Duodenal mucosa (tissue), 2 donors: ENCODE data around the gene MTHFR.

Experiments
- H3K27ac ChIP-seq: one replicate; pipeline ENCODE4 v1.7.0; 2013; ENCODE audit warnings: low read depth, low read length
- H3K27me3 ChIP-seq, 2 donors: one replicate each; pipeline ENCODE4 v1.7.0; 2013; ENCODE audit warnings: low read length in 2 of 2, control low read depth in 1 of 2; ENCODE audit not compliant: insufficient read depth in 2 of 2, control insufficient read depth in 1 of 2
- H3K36me3 ChIP-seq, 2 donors: one replicate each; pipeline ENCODE4 v1.7.0; 2013; ENCODE audit warnings: low read length in 2 of 2, control low read depth in 1 of 2; ENCODE audit not compliant: insufficient read depth in 2 of 2, control insufficient read depth in 1 of 2
- H3K4me1 ChIP-seq, 2 donors: one replicate each; pipeline ENCODE4 v1.7.0; 2013; ENCODE audit warnings: low read length in 2 of 2, control low read depth in 1 of 2; ENCODE audit not compliant: insufficient read depth in 2 of 2, control insufficient read depth in 1 of 2
- H3K4me3 ChIP-seq, 2 donors: one replicate each; pipeline ENCODE4 v1.7.0; 2013; ENCODE audit warnings: low read length in 2 of 2, low read depth in 1 of 2
- H3K9ac ChIP-seq, 2 donors: one replicate each; pipeline ENCODE4 v1.7.0; 2013; ENCODE audit warnings: low read length in 2 of 2, low read depth in 1 of 2
- H3K9me3 ChIP-seq, 2 donors: one replicate each; pipeline ENCODE4 v1.7.0; 2013; ENCODE audit warnings: low read length in 2 of 2, control low read depth in 1 of 2; ENCODE audit not compliant: control insufficient read depth in 1 of 2

MTHFR gene

GRCh38 chr1:11841245-11842153, 35.7 kb upstream of the MTHFR start:
- Histone ChIP-seq H3K36me3 (peaks cover 35 to 80% of the 10 kb centered on the region in 2 donors), H3K27ac (no peak overlapping the region), H3K9me3 (no peaks in the 10 kb centered on the region), H3K4me3 (no peak overlapping the region), H3K9ac (no peak overlapping the region), H3K4me1 (no peaks in the 10 kb centered on the region), H3K27me3 (no peaks in the 10 kb centered on the region)

- H3K36me3 ChIP-seq = peaks cover 42 to 89% of the 10 kb centered on the region in 2 donors
- H3K27ac ChIP-seq = no peak overlapping the region
- no peak overlapping the region for H3K4me3 ChIP-seq
- no peak overlapping the region for H3K9ac ChIP-seq
- peaks cover 0 to 5% of the 10 kb centered on the region in 2 donors for H3K4me1 ChIP-seq
- no peaks in the 10 kb centered on the region for H3K9me3 ChIP-seq
- H3K27me3 ChIP-seq = no peaks in the 10 kb centered on the region
These were observed 34.3 kb upstream of the MTHFR start for GRCh38 chr1:11839727-11840705.

GRCh38 chr1:11838349-11839272, 32.8 kb upstream of the MTHFR start:
- H3K36me3 ChIP-seq = peaks cover 56 to 92% of the 10 kb centered on the region in 2 donors
- H3K9me3 ChIP-seq = no peaks in the 10 kb centered on the region
- peaks cover 0 to 5% of the 10 kb centered on the region in 2 donors for H3K4me1 ChIP-seq
- no peaks in the 10 kb centered on the region for H3K27me3 ChIP-seq
- H3K4me3 ChIP-seq = no peak overlapping the region
- H3K9ac ChIP-seq = no peak overlapping the region
- H3K27ac ChIP-seq = no peak overlapping the region

GRCh38 chr1:11837767-11838348, 32.1 kb upstream of the MTHFR start:
- Histone ChIP-seq H3K27ac (no peak overlapping the region), H3K27me3 (no peaks in the 10 kb centered on the region), H3K4me1 (peaks cover 0 to 5% of the 10 kb centered on the region in 2 donors), H3K9me3 (no peaks in the 10 kb centered on the region), H3K9ac (no peak overlapping the region), H3K36me3 (peaks cover 62 to 94% of the 10 kb centered on the region in 2 donors), H3K4me3 (no peak overlapping the region)

- Histone ChIP-seq H3K9me3 (no peaks in the 10 kb centered on the region), H3K9ac (no peak overlapping the region), H3K27me3 (no peaks in the 10 kb centered on the region), H3K4me3 (no peak overlapping the region), H3K4me1 (peaks cover 0 to 5% of the 10 kb centered on the region in 2 donors), H3K27ac (no peak overlapping the region), H3K36me3 (peaks cover 63 to 97% of the 10 kb centered on the region in 2 donors)
These were observed 31.4 kb upstream of the MTHFR start for GRCh38 chr1:11836955-11837766.

GRCh38 chr1:11835441-11836225, 29.9 kb upstream of the MTHFR start:
- Histone ChIP-seq H3K9ac (no peak overlapping the region), H3K4me3 (no peak overlapping the region), H3K27me3 (no peaks in the 10 kb centered on the region), H3K27ac (no peak overlapping the region), H3K9me3 (no peaks in the 10 kb centered on the region), H3K36me3 (peaks cover 53 to 94% of the 10 kb centered on the region in 2 donors), H3K4me1 (peaks cover 0 to 5% of the 10 kb centered on the region in 2 donors)

GRCh38 chr1:11833900-11834299, 28.1 kb upstream of the MTHFR start:
- Histone ChIP-seq H3K9me3 (no peaks in the 10 kb centered on the region), H3K27ac (no peak overlapping the region), H3K27me3 (no peaks in the 10 kb centered on the region), H3K4me3 (no peak overlapping the region), H3K36me3 (peaks cover 52 to 92% of the 10 kb centered on the region in 2 donors), H3K9ac (no peak overlapping the region), H3K4me1 (peaks cover 0 to 5% of the 10 kb centered on the region in 2 donors)

GRCh38 chr1:11833497-11833896, 27.7 kb upstream of the MTHFR start:
- H3K9me3 ChIP-seq = no peaks in the 10 kb centered on the region
- no peak overlapping the region for H3K9ac ChIP-seq
- H3K27ac ChIP-seq = no peak overlapping the region
- peaks cover 55 to 93% of the 10 kb centered on the region in 2 donors for H3K36me3 ChIP-seq
- H3K4me3 ChIP-seq = no peak overlapping the region
- H3K4me1 ChIP-seq = peaks cover 0 to 5% of the 10 kb centered on the region in 2 donors
- H3K27me3 ChIP-seq = no peaks in the 10 kb centered on the region
